Peyer's patch (tissue), 4 donors: Measurements from ENCODE around the gene STIM2.

Experiments
- POLR2A ChIP-seq, 2 donors: fragments of 450-650 bp; IDR thresholded peaks; one replicate each; pipeline ENCODE4 v1.5.1; 2017; ENCODE audit warnings: antibody characterized with exemption in 2 of 2, mild to moderate bottlenecking in 2 of 2, moderate library complexity in 2 of 2
- TF ChIP-seq, protein P1 (sequence below), 6 experiments: fragments of 450-650 bp in 4 of 6; fragments of 200-600 bp in 2 of 6; sonication (generic) in 1 of 6; IDR thresholded peaks; one replicate each; pipeline ENCODE4 v1.5.1; 2017 to 2019; ENCODE audit warnings: antibody characterized with exemption in 6 of 6, mild to moderate bottlenecking in 3 of 6, moderate library complexity in 1 of 6

DNA sequence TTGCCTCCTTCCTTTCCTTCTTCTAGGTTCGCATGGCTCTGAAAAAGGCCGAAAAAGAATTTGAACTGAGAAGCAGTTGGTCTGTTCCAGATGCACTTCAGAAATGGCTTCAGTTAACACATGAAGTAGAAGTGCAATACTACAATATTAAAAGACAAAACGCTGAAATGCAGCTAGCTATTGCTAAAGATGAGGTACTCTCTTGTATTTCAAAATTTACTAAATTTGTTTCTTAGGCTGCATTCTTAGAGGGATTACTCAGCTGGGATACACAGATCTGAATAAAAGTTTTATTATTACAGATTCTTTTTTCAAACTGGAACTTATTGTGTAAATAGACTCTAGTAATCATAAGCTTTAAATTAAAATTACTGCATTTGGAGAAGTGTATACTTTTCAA, 146.9 kb downstream of the STIM2 start:
- no peak for TF ChIP-seq POLR2A (IDR thresholded peaks at IDR 0.05)
- TF ChIP-seq, protein P1, sequence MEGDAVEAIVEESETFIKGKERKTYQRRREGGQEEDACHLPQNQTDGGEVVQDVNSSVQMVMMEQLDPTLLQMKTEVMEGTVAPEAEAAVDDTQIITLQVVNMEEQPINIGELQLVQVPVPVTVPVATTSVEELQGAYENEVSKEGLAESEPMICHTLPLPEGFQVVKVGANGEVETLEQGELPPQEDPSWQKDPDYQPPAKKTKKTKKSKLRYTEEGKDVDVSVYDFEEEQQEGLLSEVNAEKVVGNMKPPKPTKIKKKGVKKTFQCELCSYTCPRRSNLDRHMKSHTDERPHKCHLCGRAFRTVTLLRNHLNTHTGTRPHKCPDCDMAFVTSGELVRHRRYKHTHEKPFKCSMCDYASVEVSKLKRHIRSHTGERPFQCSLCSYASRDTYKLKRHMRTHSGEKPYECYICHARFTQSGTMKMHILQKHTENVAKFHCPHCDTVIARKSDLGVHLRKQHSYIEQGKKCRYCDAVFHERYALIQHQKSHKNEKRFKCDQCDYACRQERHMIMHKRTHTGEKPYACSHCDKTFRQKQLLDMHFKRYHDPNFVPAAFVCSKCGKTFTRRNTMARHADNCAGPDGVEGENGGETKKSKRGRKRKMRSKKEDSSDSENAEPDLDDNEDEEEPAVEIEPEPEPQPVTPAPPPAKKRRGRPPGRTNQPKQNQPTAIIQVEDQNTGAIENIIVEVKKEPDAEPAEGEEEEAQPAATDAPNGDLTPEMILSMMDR (IDR thresholded peaks at IDR 0.05), result no peak
